Inferior parietal cortex (tissue), 1 donor: ENCODE results near the gene CMSS1.
A peak's percentile ranks its signal among the peaks of the same experiment; 100 is the strongest.

Source experiments
- DNase-seq: peaks from one replicate; pipeline ENCODE4 v3.0.0-alpha.2; 2016; ENCODE audit errors: extremely low spot score

Gene CMSS1

DNA sequence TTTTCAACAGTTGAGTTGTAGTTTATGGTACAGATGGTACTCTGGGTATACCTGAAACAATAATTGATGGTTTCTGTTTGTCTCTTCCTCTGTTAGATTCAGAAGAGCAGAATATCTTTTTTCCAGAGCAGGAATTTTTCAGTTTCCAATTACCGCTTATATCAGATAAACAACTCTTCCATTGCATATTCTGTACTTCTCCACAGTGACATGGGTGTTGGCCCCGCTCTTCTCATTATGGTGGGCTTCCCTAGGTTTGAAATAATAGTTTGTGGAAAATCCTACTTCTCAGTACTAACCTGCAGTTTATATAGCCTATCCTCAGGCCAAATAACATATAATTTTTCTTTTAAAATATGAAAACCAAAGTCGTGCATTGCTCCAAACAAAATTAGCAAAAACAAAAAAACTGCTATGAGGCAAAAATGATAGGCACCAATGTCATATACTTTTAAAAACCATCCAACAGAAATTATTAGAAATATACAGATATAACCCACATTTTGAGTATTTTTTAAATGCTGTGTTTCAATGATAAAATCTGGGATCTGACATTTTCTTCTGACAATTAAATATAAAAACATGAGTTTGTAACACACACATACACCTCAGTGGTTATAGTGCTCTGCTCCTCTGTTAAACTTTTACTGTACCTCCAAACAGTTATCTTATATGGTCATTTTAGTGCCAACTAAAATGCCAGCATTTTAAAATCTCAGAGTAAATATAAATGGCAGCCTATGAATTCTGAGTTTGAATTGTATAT, 56.8 kb downstream of the CMSS1 start:
- no peak for DNase-seq

DNA sequence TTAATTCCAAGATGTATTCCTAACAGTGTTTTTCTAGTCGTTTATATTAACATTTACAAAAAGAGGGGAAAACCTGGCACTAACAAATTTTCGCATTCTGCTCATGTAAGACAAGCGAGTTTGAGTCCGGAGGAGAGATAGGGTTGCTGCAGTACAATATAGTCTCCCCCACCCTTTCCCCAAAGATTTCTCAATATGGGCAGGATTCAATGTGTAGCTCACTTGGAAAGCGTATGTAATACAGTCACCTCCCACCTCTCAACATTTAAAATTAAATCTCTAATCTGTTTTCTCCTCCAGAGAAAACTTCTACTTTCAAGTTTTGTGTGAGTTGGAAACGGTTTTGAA, 57.9 kb downstream of the CMSS1 start:
- no peak for DNase-seq

GRCh38 chr3:99875929-99876841, 58.5 kb downstream of the CMSS1 start:
- DNase-seq, result peak; percentile 64

DNA sequence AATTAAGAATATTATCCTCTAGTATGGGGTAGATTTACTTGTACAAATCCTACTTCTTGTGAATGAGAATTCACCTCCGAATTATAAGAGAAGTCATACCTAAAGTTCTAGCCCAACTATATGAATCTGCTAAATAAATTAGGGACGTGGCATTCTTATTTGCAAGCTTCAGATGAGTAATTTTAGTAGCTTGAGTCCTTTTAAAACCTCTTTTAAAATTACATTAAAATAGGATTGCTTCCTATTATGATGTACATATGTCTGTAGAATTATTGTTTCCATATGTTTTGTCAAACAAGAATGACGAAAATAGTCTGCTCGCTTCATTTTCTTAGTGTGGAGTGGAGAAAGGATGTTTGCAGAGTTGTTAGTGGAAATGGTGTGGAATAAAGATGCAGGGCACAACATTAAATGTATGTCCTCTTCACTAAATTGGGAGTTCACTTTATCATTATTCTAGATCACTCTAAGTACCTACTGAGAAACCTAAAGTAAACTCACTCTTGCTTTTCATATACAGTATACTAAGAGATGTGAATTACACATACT, 59.4 kb downstream of the CMSS1 start:
- no peak for DNase-seq

DNA sequence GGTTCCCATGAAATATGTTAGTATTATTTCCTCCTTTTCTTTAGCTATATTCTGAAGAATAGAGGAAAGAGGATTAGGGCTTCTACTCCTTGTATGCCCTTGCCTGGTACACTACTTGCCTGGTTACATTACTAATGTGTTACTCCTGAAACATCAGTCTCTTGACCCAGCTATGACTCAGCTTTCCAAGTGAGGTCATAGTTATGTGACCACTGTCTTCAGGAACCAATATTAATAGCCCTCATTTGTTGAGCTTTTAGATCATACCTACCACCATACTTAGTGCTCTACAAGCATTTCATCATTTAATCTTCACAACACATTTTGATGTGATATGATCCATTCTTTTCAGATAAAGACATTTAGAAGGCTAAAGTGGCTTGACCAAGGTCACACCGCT, 60.3 kb downstream of the CMSS1 start:
- DNase-seq, result no peak

GRCh38 chr3:99879275-99879674, 61.6 kb downstream of the CMSS1 start:
- DNase-seq, result no peak

- DNase-seq, result no peak
Observed at GRCh38 chr3:99881121-99881524, 63.5 kb downstream of the CMSS1 start.

DNA sequence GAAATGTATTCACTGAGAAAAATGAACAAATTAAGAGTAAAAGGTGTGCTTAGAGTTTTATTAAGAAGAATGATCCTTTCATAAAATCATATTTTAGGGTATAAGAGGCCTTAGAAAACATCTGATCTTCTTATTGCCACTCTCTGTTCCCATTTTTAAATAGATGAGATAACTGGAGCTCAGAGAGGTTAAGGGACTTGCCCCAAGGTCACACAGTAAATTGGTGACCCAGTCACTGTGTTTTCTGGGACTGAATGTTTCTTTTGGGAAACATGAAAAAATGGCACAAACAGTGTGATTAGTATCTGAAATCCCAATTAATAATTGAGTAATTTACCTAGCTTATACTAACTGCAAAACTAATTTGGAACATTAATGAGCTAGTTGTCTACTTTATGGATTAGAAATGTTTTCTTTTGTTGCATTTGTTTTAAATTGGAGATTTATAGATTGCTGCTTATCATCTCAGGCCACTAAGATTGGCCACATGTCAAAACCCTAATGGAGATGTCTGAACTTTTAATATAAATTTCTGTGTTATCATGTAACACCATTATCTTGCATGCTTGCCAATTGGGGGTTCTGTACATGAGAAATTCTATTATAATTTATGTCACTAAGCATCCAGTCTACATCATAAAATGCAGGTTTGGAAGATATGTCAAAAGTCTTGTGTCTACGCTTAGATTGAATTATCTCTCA, 64.9 kb downstream of the CMSS1 start:
- DNase-seq, result no peak

DNA sequence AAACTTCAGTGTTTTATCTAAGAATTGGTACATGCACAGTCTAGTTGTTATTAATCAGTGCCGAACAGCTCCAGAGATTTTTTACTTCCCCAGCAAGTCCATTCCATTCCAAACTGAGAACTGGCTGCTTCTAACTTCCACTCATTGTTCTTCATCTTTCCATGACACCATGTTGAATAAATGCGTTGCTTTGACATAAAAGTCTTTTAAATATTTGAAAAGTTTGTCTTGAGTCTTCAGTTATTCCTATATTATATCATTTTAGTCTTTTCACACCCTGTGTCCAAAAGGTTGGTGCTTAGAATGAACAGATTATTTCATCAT, 65.4 kb downstream of the CMSS1 start:
- no peak for DNase-seq

GRCh38 chr3:99883693-99884092, 66.0 kb downstream of the CMSS1 start:
- DNase-seq, result no peak

DNA sequence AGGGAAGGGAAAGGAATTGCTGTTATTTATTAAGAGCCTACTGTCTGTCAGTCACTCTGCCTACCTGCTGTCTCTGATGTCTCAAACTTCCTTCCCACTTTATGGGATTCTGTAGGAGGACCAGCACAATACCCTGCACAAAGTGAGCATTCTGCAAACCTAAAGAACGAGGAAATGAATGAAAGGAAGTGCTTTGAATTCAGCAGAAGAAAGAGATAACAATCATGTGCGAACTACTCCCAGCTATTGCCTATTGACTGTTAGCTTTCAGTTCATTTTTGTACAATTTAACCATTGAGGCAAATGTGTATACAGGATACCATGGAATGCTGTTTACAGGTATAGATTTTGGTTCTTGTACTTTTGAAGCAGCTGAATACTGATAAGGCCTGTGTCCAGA, 66.8 kb downstream of the CMSS1 start:
- DNase-seq, result no peak

GRCh38 chr3:99885085-99885484, 67.4 kb downstream of the CMSS1 start:
- DNase-seq, result no peak

- DNase-seq, result no peak
Observed at GRCh38 chr3:99885851-99886250, 68.2 kb downstream of the CMSS1 start.

DNA sequence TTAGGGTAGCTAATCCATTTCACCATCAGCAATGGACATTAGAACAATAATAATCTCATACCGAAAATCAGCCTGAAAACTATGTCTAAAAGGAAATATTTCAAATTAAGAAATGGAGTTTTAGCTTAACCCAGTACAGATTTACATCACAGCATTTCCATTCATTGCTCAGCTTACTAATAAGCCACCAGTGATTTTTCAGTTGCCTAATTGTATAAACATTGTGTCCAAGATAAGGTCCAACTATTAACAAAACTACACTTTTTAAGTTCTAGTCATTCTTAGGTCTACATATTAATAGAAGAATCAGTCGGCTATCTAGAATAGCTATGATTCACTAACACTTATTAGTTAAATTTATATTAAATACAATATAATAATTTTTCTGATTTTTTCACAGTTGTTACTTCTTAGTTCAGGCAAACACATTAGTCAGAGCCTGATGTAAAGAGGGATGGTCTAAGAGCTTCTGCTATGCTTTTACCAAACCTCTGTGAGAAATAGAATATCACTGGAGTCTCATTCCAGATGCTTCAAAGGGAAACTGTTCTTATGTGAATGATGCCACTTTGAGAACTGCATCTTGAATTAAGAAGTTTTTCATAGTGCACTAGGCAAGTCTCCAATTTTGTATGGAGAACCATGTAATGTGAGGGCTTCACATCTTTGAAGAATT, 74.1 kb downstream of the CMSS1 start:
- DNase-seq, result no peak

- no peak for DNase-seq
Observed at GRCh38 chr3:99892332-99892731, 74.7 kb downstream of the CMSS1 start.

DNA sequence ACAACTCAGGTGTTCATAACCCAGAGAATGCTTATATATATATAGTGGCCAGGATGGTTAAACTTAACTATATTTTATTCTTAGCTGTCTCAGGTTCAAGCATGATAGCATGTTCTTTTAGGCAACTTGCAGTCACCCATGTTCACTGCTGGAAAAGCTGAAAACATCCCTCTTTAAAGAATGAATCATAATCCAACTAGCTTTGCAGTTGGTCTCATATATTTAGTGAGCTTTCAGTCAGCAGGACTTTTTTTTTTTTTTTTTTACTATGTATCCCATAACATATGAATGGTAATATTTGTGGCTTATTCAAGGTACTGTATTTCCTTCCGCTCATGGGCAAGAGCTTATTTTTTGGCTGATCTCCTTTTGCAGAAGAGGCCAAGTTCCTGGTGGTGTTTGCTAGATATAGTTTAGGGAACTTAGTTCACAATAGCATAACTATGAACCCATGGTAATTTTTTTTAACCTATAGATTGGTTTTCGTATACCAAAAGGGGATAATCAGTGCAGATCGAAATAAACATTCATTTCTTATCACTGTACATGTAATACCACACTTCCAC, 77.6 kb downstream of the CMSS1 start:
- DNase-seq, result no peak

- DNase-seq, result no peak
Observed at GRCh38 chr3:99895703-99896441, 78.2 kb downstream of the CMSS1 start.

DNA sequence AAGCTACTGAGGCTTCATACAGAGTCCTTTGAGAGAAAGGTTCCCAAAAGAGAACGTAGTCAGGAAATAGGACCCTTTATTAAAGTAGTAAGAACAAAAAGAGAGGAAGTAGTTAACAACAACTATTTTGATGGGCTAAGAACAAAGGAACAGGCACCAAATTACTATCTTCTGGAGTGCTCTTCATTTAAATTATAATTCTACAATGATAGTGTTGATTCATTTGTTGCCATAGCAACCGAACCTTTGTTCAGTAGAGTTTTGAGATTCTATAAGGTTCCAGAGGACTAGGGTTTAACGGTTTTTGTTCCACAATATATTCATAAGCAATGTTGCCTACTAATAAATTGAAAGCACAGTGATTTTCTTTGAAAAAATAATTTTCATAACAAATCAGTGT, 78.8 kb downstream of the CMSS1 start:
- no peak for DNase-seq

DNA sequence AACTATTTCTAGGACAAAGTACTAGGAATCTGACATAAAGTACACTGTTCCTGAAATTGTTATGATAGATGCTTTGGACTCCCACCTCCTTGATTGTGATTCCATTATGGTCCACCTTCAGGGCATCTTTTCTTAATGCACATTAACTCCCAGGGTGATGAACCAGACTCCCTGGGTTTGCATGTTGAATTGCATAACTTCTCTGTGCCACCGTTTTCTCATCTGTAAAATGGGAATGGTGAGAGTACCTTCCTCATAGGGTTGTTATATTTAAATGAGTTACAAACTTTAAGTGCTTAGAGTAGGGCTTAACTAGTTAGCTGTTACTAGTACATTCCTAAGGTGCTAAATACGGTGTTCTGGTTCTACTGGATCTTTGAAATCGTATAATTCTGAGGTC, 81.9 kb downstream of the CMSS1 start:
- no peak for DNase-seq

- DNase-seq, result no peak
Observed at GRCh38 chr3:99900248-99900647, 82.6 kb downstream of the CMSS1 start.
